ENCODE measurements around the gene SRPK2.
A peak's percentile ranks its signal among the peaks of the same experiment; 100 is the strongest.
"Not testable (repeated sequence)": the region's sequence is repeated elsewhere in the genome, so short reads cannot be mapped to it uniquely, and the experiment has no call there.

Gene SRPK2

DNA sequence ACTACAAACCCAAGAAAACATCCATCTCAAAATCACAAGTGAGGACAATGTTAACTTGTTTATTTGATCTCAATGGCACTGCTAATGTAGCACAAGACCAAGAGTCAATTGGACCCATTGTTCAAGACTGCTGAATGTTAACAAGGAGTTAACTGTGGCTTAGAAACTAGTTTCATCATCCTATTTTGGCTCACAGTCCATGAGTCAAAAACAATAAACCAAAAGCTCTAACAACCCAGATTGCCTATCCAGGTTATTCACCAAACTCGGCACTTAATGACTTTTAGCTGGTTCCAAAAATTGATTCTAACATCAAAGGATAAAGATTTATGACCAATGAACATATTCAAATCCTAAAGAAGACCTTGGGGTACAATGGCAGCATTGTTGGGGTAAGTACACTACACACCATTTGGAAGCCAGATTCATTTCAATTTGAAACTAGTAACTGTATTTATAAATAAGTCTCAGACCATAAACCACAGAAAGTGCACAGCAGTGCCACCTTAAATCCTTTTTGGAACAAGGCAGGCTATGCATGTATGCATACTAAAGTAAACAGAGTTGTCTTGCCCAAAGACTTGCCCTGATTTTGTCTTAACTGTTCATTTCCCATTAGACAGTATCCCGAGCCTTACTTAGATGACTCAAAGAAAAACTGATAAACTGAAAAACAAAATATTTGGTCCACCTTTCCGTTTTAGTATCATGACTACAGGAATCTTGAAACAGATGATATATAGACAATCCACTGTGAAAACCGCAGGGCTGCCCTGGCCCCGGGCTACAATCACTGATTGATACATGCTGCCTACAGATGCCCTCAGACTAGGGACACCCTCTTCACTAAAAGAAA, 84.5 kb downstream of the SRPK2 start:
- DNase-seq (ENCODE audit: low read depth in 2 of 2) = peak in 1 of 2 donors; percentile 34

DNA sequence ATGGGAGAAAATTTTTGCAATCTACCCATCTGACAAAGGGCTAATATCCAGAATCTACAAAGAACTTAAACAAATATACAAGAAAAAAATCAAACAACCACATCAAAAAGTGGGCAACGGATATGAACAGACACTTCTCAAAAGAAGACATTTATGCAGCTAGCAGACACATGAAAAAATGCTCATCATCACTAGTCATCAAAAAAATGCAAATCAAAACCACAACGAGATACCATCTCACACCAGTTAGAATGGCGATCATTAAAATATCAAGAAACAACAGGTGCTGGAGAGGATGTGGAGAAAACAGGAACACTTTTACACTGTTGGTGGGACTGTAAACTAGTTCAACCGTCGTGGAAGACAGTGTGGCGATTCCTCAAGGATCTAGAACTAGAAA, 88.1 kb downstream of the SRPK2 start:
- not testable (repeated sequence) for DNase-seq (ENCODE audit: low read depth in 2 of 2)

DNA sequence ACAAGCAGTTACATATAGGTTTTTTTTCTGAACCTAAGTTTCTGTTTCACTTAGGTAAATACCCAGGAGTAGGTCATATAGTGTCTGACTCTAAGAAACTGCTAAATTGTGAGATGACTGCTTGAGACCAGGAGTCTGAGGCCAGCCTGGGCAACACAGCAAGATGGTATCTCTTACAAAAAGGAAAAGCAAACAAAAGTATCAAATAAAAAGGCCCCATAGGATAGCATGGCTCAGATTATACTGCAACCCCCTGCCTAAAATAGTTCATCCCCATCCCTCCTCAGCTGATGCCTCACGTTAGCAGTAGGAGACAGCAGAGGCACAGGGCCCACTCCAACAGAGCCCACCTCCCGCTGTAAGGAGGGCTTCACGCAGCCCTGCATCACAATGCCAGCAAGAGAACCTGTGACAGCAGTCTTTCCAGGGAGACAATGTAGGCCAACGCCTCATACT, 90.3 kb downstream of the SRPK2 start:
- peak in 1 of 2 donors; percentile 24 for DNase-seq (ENCODE audit: low read depth in 2 of 2)

DNA sequence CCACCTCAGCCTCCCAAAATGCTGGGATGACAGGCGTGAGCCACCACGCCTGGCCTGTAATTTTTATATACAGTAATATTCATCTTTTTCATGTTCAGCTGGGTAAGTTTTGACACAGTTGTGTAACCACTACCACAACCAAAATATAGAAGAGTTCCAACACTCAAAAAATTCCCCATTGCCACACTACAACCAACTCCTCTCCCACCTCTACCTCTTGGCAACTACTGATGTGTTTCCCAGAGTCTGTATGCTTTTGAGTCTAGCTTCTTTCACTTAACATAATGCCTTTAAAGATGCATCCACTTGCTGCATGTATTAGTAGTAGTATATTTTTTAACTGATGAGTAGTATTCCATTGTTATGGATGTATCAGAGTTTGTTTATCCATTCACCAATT, 90.7 kb downstream of the SRPK2 start:
- DNase-seq (ENCODE audit: low read depth in 2 of 2) = no peak

DNA sequence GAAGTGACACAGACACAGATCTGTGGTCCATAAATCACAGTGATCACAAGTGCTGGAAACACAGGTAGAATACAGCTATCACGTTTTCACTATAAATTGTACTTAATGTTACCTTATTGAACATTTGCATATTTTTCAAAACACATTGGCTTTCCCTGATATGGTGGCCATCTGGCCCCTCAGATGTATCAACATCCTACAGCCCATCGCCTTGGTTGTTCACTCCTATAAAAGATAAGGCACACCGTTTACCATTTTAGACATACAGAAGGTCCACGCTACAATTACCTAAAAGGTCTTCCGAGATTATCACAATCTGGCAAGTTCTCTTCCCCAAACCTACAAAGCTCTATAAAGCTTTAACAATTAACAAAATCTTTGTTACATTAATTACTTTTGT, 91.4 kb downstream of the SRPK2 start:
- DNase-seq (ENCODE audit: low read depth in 2 of 2) = no peak

DNA sequence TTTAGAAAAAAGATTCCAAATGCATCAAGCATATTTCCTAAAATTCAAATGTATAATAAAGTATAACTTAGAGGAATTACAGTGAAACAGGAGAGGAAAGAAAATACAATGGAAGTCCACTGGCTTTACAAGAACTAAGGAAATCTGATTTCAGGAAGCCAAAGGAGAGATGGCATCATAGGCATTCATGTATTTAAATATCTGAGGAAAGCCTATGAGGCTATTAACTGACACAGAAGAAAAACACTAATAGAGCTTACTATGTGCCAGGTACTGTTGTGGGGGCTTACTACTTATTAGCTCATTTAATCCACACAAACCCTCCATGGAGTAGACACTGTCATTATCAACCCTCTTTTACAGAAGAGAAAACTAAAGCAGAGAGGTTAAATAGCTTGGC, 92.2 kb downstream of the SRPK2 start:
- DNase-seq (ENCODE audit: low read depth in 2 of 2) = no peak

DNA sequence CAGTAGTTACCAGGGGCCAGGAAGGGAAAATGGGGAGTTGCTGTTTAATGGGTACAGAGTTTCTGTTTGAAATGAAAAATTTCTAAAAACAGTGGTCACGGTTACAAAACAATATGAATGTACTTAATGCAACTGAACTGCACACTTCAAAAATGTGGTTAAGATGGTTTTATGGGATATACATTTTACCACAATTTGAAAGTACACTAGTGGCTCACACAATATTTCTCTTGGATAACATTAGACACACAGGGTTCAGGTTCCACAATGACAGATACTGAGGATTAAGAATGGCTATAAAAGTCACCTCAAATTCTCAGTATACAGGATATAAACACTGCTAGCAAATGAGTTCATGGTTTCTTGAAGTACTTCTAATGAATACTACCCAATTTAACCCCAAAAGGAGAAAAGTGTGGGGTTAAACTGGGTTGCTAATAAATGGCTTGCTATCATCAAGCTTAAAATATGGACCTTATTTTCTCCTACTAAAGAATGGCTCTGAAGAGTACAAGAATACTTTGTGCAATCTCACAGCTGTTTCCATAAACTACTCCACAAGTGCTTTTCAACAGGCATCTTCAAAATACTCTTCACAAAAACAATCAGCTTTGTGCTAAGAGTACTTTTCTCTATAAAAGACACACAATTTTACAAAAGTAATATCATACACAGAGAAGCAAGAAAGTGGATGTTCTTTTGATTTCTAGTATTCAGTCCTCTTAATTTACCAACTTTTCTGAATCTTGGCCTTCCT, 92.9 kb downstream of the SRPK2 start:
- DNase-seq (ENCODE audit: low read depth in 2 of 2) = no peak

DNA sequence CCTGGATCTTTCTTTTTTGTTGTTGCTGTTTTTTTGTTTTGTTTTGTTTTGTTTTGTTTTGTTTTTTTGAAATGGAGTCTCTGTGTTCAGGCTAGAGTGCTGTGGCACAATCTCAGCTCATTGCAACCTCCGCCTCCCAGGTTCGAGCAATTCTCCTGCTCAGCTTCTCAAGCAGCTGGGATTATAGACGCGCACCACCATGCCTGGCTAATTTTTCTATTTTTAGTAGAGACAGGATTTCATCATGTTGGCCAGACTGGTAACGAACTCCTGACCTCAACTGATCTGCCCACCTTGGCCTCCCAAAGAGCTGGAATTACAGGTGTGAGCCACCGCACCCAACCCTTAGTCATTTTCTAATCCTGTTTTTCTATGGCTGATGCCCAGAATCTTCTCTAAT, 94.2 kb downstream of the SRPK2 start:
- DNase-seq (ENCODE audit: low read depth in 2 of 2) = not testable (repeated sequence)

DNA sequence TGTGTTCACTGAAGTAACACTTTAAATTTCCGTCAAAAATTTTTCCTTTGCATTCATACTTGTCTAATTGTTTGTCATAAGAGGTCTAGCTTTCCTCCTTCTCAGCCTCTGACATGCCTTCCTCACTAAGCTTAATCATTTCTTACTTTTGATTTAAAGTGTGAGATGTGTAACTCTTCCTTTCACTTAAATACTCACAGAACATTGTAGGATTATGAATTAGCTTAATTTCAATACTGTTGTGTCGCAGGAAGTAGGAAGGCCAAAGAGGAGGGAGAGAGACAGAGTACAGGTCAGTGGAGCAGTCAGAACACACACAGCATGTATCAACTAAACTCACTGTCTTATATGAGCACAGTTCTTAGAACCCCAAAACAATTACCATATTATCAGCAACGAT, 99.0 kb downstream of the SRPK2 start:
- DNase-seq (ENCODE audit: low read depth in 2 of 2) = no peak

DNA sequence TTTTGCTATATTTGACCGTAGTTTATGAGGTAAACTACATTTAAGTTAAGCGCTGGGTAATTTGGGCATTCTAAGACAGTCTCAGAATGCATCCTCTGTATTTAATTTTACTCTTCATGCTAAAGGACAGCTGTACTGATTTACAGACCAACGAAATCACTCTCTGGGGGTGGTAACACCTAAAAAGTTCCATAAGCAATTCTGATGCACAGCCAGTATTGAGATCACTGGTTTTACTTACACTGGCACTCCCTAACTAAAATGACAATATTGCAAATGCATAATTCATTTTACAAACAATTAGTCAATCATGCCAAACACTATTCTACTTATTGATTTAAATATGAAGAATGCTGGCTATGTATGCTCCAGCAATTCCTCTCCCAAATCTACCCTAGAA, 102.3 kb downstream of the SRPK2 start:
- DNase-seq (ENCODE audit: low read depth in 2 of 2) = no peak

DNA sequence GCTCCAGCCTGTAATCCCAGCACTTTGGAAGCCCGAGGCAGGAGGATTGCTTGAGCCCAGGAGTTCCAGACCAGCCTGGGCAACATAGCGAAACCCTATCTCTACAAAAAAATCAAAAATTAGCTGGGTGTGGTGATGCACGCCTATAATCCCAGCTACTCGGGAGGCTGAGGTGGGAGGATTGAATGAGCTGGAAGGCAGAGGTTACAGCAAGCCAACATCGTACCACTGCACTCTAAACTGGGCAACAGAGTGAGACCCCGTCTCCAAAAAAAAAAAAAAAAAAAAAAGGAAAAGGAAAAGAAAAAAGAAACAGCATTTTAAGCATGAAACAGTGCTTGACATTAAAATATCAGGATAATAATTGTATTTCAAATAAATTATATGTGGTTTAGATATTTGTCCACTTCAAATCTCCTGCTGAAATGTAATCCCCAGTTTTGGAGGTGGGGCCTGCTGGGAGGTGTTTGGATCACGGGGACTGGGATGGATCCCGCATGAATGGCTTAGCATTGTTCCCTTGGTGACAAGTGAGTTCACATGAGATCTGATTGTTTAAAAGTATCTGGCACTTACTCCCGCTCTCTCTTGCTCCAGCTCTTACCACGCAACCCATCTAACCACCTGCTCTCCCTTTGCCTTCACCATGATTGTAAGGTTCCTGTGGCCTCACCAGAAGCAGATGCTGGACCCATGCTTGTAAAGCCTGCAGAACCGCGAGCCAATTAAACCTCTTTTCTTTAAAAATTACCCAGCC, 103.4 kb downstream of the SRPK2 start:
- no peak for DNase-seq (ENCODE audit: low read depth in 2 of 2)

DNA sequence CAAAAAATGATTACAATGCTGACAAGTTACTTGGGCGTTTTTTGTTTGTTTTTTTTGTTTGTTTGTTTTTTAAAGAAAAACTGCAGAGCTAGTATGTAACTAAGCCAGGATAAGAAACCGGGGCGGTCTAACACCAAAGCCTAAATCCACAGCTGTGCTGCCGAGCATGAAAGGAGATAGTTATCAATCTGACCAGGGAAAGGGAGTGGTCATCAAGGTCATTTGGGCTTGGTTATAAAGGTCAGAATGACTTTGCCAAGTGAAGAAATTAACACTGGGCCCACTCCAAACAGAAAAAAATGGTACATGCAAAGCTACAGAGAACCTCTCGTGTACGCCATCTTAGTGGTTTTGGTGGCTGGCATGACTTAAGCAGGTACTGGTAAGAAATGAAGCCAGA, 104.7 kb downstream of the SRPK2 start:
- DNase-seq (ENCODE audit: low read depth in 2 of 2) = no peak

DNA sequence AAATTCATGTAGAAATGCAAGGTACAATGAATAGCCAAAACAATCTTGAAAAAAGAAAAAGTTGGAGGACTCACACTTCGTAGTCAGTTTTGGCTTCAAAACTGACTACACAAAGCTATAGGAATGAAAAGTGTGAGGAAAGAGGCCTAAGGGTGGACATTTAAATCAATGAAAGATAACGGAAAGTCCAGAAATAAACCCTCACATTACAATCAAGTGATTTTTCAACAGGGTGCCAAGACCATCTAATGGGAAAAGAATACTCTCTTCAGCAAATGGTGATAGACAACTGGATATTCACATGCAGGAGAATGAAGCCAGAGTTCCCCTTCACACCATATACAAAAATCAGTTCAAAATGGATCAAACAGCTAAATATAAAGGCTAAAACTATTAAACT, 106.8 kb downstream of the SRPK2 start:
- DNase-seq (ENCODE audit: low read depth in 2 of 2) = no peak

DNA sequence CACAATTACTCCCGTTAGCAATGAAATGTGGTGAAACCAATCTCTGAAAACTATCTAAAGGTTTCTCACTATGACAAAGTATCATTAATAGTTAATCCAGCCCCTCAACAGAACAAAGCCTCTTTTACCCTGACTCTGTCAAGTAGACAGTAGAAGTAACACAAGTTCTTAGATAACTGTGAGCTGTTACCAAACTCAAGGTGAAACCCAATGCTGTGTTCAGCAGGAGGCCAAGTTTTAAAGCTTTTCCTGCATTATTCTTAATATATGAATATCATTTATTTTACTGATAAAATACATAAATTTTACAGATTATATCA, 109.1 kb downstream of the SRPK2 start:
- DNase-seq (ENCODE audit: low read depth in 2 of 2) = no peak

DNA sequence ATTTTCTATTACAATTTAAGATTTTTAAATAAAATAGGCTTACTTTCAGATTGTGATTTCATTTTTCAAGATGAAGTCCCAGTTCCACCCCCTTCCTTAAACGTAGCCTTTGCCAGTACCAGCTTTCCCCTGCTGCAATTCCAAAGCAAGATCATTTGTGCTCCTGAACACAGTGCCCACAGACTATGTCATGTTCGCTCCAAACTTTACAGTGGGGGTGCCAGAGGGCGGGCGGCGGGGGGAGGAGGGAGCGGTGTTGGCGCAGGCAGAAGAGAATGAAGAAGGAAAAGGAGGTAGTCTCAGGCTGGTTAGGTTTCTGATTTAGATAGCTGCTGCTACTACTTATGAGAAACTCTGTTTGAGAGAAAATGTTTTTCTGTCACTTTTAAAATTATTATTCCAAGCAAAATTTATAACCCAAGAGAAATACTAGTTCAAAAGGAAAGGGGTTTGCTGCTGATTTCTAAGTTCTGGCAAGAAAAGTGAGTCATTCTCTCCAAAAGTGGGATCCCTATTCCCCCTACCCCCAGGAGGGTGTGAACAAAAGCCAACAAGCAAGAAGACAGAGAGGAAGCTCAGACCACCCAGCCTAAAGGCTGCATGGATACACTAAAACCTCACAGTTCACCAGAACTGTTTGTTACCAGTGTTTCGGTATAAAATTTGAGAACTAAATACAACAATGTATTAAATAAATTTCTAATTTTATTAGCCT, 109.6 kb downstream of the SRPK2 start:
- no peak for DNase-seq (ENCODE audit: low read depth in 2 of 2)

DNA sequence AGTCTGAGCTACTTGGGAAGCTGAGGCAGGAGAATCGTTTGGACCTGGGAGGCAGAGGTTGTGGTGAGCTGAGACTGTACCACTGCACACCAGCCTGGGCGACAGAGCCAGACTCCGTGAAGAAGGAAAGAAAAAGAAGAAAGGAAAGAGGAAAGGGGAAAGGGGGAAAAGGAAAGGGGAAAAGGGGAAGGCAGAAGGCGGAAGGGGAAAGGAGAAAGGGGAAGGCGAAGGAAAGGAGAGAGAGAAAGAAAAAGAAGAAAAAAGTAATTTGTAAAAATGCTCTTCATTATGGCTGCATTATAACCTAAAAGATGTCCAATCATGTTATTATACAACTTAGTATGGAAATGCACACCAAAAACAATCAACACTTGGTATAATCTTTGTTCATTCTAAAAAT, 110.2 kb downstream of the SRPK2 start:
- no peak for DNase-seq (ENCODE audit: low read depth in 2 of 2)

DNA sequence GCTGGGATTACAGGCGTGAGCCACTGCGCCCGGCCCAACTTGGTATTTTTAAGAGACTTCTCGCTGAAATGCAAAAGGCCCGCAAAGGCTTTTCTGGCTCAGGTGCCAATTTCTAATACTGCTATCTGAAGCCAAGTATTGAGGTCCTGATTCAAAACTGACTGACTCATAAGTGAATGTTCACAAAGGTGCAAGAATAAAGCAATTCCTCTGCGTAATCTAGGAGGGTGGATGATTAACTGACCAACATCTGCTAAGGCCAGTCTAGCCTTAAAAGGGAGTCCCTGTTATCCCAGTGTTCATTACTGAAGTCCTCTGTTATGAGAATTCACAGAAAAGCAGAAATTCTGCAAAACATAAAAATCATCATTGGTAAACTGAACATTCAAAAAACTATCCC, 111.4 kb downstream of the SRPK2 start:
- no peak for DNase-seq (ENCODE audit: low read depth in 2 of 2)

DNA sequence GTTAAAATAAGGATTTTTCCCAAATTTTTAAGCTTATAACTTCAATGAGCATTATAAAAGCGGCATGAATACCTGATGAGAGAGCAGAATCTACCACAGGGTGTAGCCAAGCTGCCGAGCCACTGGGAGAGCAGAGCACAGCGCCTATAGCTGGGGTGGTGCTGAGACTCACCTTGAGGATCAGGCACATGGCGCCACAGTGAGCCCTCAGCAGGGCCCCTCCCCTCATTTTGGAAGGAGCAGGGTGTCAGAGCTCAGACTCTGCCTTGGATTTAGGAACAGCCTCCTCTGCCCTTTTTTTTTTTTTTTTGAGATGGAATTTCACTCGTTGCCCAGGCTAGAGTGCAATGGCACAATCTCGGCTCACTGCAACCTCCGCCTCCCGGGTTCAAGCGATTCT, 118.6 kb downstream of the SRPK2 start:
- DNase-seq (ENCODE audit: low read depth in 2 of 2) = no peak

DNA sequence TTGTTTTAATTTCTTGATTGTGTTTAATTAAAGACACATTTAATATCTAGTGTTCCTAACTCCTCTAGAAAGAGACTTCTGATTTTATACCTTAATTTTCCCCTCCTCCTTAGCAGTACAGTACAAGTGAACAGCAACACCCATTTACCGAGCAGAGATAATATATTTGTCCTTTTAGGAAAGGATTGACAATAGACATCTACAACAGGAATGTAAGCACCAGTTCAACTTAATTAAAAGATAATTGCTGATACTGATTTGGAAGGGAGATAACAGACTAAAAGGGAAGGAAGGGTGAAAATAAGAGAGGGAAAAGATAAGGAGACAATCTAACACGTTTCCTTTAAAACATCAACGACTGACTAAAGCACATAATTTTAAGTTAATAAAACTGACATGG, 119.3 kb downstream of the SRPK2 start:
- no peak for DNase-seq (ENCODE audit: low read depth in 2 of 2)

DNA sequence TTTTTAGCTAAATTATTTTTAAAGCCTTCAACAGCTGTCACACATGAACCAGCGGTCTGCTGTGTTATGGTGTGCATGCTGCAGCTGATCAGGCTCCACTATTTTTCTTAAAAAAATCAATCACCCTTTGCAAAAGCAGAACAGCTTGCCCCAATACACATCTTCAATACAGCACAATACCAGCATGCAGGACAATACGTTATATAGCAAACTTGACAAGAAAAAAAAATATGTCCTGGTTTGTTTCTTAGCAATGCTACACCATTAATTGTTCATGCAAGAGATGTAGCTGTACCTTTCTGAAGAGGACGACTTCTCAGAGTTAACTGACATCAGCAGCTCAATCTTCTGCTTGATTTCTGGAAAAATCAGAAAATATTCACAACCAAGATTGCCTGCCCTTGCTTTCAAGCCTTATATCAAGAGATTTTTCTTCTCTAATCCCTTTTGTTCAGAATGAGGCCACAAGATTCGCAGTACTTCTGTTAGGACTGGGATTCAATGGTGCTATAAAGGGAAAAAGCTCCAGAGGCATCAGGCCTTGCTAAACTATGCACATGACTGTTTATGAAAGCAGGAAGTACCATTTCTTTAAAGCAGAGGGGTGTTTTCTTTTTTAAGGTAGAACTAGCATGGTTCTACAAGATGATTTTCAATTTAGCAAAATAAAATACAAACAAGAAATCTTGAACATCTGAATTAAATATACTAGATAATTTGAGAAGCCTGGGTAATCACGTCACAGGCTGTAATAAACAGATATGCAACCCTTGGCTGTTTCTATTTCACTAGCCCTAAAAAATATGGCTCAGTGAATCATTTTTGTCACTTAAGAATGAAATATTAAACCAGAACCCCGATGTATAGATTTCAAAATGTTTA, 120.0 kb downstream of the SRPK2 start:
- DNase-seq (ENCODE audit: low read depth in 2 of 2) = no peak

DNA sequence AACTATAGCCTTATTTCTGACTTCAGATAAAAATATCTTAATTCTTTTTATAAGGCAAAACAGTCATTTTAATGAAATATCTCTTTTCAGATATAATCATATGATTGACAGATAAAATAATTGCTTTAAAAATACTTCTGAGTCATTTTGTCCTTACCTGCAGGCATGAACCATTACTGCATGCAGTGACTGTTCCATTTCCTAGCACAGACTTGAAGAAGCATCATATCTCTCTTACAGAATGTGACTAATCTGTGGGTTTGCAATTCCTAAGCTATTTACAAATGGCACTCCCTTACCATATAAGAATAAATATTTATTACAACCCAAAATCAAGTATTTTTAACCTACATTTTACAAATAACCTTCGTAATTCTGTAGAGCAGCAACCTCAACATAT, 120.7 kb downstream of the SRPK2 start:
- DNase-seq (ENCODE audit: low read depth in 2 of 2) = no peak
